WTC11 (cell line): ENCODE results near the gene TNC. TPM values are rescaled to one million over a fixed set of nuclear protein-coding genes. Genes with fewer than 3 reads are reported as not detected.

ENCODE experiments used
- ATAC-seq: fragments of 200-7000 bp; cut with Tn5 transposase; 2 replicates; pipeline ENCODE4 v1.10.0; 2021; ENCODE audit warnings: mild to moderate bottlenecking, moderate library complexity
- CTCF ChIA-PET: fragments of 300-600 bp; sonication (Branson Sonifier 250); formaldehyde crosslinking; loops from one replicate; lab custom pipeline; 2021; ENCODE audit warnings: antibody characterized with exemption; lab: Charles Lee
- POLR2A ChIA-PET: fragments of 350-600 bp; sonication (Branson Sonifier 250); formaldehyde crosslinking; loops from one replicate; lab custom pipeline; 2021; ENCODE audit warnings: antibody characterized with exemption; lab: Charles Lee
- DNase-seq: peaks from one replicate; pipeline ENCODE4 v3.0.0; 2021; ENCODE audit warnings: low spot score
- H3K27ac Mint-ChIP-seq: 2 replicates; pipeline ENCODE4 v1.8.0; 2021; ENCODE audit warnings: mixed read lengths
- H3K27me3 Mint-ChIP-seq: 2 replicates; pipeline ENCODE4 v1.8.0; 2021; ENCODE audit warnings: low read depth, mild to moderate bottlenecking, moderate library complexity, mixed read lengths
- H3K36me3 Mint-ChIP-seq: 2 replicates; pipeline ENCODE4 v1.8.0; 2021; ENCODE audit warnings: mixed read lengths
- H3K4me1 Mint-ChIP-seq: 2 replicates; pipeline ENCODE4 v1.8.0; 2022; ENCODE audit warnings: mixed read lengths
- H3K4me3 Mint-ChIP-seq: 2 replicates; pipeline ENCODE4 v1.8.0; 2021; ENCODE audit warnings: mild to moderate bottlenecking, moderate library complexity, mixed read lengths
- H3K9me3 Mint-ChIP-seq: 2 replicates; pipeline ENCODE4 v1.8.0; 2021; ENCODE audit warnings: mixed read lengths
- AR ChIP-seq: fragments of 250-450 bp; sonication (Bioruptor Pico); IDR thresholded peaks from 2 replicates; pipeline ENCODE4 v1.9.0; 2021; ENCODE audit warnings: mild to moderate bottlenecking
- E2F4 ChIP-seq: sonication (generic); formaldehyde crosslinking; IDR thresholded peaks from 2 replicates; pipeline ENCODE4 v1.8.1; 2022; ENCODE audit warnings: low read depth, mild to moderate bottlenecking, moderate library complexity, missing genetic modification reagents, borderline replicate concordance
- ELF4 ChIP-seq: sonication (generic); formaldehyde crosslinking; IDR thresholded peaks from 2 replicates; pipeline ENCODE4 v1.8.1; 2022; ENCODE audit warnings: low read depth, mild to moderate bottlenecking, moderate library complexity, missing genetic modification reagents
- ERG ChIP-seq: fragments of 250-450 bp; sonication (Bioruptor Pico); IDR thresholded peaks from 2 replicates; pipeline ENCODE4 v1.8.0; 2021; ENCODE audit warnings: mild to moderate bottlenecking
- ETV6 ChIP-seq: sonication (generic); formaldehyde crosslinking; IDR thresholded peaks from 2 replicates; pipeline ENCODE4 v1.8.1; 2022; ENCODE audit warnings: mild to moderate bottlenecking, missing genetic modification reagents
- HMGA2 ChIP-seq: fragments of 250-450 bp; sonication (Bioruptor Pico); IDR thresholded peaks from 2 replicates; pipeline ENCODE4 v1.4.0; 2021; ENCODE audit warnings: mild to moderate bottlenecking, moderate library complexity
- HMGXB4 ChIP-seq: sonication (generic); formaldehyde crosslinking; IDR thresholded peaks from 2 replicates; pipeline ENCODE4 v1.8.1; 2023; ENCODE audit warnings: mild to moderate bottlenecking, moderate library complexity, missing genetic modification reagents
- IRF1 ChIP-seq: sonication (generic); formaldehyde crosslinking; IDR thresholded peaks from 2 replicates; pipeline ENCODE4 v1.8.0; 2023; ENCODE audit warnings: missing genetic modification reagents
- NFE2L1 ChIP-seq: sonication (generic); formaldehyde crosslinking; IDR thresholded peaks from 2 replicates; pipeline ENCODE4 v1.8.1; 2023; ENCODE audit warnings: missing genetic modification reagents
- NR1H2 ChIP-seq: sonication (generic); formaldehyde crosslinking; IDR thresholded peaks from 2 replicates; pipeline ENCODE4 v1.9.0; 2021; ENCODE audit warnings: mild to moderate bottlenecking, moderate library complexity, missing genetic modification reagents
- PRRX2 ChIP-seq: fragments of 250-450 bp; sonication (Bioruptor Pico); IDR thresholded peaks from 2 replicates; pipeline ENCODE4 v1.8.0; 2021; ENCODE audit warnings: mild to moderate bottlenecking
- STAT6 ChIP-seq: sonication (generic); formaldehyde crosslinking; conservative IDR thresholded peaks from 2 replicates; pipeline ENCODE4 v1.8.1; 2023; ENCODE audit warnings: mild to moderate bottlenecking, low read depth, missing genetic modification reagents, moderate library complexity
- TEAD1 ChIP-seq: sonication (generic); formaldehyde crosslinking; IDR thresholded peaks from 2 replicates; pipeline ENCODE4 v1.8.0; 2022; ENCODE audit warnings: mild to moderate bottlenecking, missing genetic modification reagents
- TP53 ChIP-seq: sonication (generic); formaldehyde crosslinking; IDR thresholded peaks from 2 replicates; pipeline ENCODE4 v1.8.1; 2023; ENCODE audit warnings: mild to moderate bottlenecking, missing genetic modification reagents
- ZNF317 ChIP-seq: sonication (generic); formaldehyde crosslinking; IDR thresholded peaks from 2 replicates; pipeline ENCODE4 v1.8.1; 2023; ENCODE audit warnings: low read depth, mild to moderate bottlenecking, moderate library complexity, missing genetic modification reagents, borderline replicate concordance
- total RNA-seq: library from RNA; stranded (reverse); gene quantifications from 3 replicates; pipeline ENCODE4 v1.2.3, GENCODE V29; 2021
- TF ChIP-seq, protein P1 (sequence below): sonication (generic); formaldehyde crosslinking; IDR thresholded peaks from 2 replicates; pipeline ENCODE4 v1.8.0; 2023; ENCODE audit warnings: missing genetic modification reagents, mild to moderate bottlenecking, borderline replicate concordance

Gene TNC
- total RNA-seq, 1 experiment from 2014 or later: 4.5 TPM

GRCh38 chr9:115154617-115155016, 36.7 kb upstream of the TNC start:
- Mint-ChIP-seq H3K36me3 (peaks cover 9% of the 10 kb centered on the region), H3K4me3 (no peak overlapping the region), H3K27ac (no peak overlapping the region), H3K9me3 (peaks cover 24% of the 10 kb centered on the region), H3K27me3 (peaks cover 5% of the 10 kb centered on the region; the same call in 1 of the 2 replicates), H3K4me1 (no peaks in the 10 kb centered on the region)
- ChIA-PET CTCF (no interaction called here), POLR2A (no interaction called here)
- no peak for DNase-seq
- no peak for ATAC-seq
- TF ChIP-seq ERG (CRISPR knock-in tag) (no peak), NR1H2 (CRISPR knock-in tag) (no peak), HMGXB4 (CRISPR knock-in tag) (no peak), HMGA2 (no peak), TP53 (CRISPR knock-in tag) (no peak), IRF1 (CRISPR knock-in tag) (no peak), ELF4 (CRISPR knock-in tag) (no peak), ETV6 (CRISPR knock-in tag) (no peak), E2F4 (no peak), TEAD1 (CRISPR knock-in tag) (no peak), PRRX2 (CRISPR knock-in tag) (no peak), AR (CRISPR knock-in tag) (no peak), ZNF317 (CRISPR knock-in tag) (no peak), NFE2L1 (no peak), STAT6 (CRISPR knock-in tag) (no peak)
- TF ChIP-seq, protein P1, sequence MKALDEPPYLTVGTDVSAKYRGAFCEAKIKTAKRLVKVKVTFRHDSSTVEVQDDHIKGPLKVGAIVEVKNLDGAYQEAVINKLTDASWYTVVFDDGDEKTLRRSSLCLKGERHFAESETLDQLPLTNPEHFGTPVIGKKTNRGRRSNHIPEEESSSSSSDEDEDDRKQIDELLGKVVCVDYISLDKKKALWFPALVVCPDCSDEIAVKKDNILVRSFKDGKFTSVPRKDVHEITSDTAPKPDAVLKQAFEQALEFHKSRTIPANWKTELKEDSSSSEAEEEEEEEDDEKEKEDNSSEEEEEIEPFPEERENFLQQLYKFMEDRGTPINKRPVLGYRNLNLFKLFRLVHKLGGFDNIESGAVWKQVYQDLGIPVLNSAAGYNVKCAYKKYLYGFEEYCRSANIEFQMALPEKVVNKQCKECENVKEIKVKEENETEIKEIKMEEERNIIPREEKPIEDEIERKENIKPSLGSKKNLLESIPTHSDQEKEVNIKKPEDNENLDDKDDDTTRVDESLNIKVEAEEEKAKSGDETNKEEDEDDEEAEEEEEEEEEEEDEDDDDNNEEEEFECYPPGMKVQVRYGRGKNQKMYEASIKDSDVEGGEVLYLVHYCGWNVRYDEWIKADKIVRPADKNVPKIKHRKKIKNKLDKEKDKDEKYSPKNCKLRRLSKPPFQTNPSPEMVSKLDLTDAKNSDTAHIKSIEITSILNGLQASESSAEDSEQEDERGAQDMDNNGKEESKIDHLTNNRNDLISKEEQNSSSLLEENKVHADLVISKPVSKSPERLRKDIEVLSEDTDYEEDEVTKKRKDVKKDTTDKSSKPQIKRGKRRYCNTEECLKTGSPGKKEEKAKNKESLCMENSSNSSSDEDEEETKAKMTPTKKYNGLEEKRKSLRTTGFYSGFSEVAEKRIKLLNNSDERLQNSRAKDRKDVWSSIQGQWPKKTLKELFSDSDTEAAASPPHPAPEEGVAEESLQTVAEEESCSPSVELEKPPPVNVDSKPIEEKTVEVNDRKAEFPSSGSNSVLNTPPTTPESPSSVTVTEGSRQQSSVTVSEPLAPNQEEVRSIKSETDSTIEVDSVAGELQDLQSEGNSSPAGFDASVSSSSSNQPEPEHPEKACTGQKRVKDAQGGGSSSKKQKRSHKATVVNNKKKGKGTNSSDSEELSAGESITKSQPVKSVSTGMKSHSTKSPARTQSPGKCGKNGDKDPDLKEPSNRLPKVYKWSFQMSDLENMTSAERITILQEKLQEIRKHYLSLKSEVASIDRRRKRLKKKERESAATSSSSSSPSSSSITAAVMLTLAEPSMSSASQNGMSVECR: no peak
